ENCODE measurements around the gene MAP3K12. TPM values are rescaled to one million over a fixed set of nuclear protein-coding genes. Genes with fewer than 3 reads are reported as not detected.

Gene MAP3K12
- total and polyA plus RNA-seq, 2 of the 8 experiments (the other 6 are each of a cell fraction or from before 2014, with no cell fraction given): 23.4 to 42.7 TPM

DNA sequence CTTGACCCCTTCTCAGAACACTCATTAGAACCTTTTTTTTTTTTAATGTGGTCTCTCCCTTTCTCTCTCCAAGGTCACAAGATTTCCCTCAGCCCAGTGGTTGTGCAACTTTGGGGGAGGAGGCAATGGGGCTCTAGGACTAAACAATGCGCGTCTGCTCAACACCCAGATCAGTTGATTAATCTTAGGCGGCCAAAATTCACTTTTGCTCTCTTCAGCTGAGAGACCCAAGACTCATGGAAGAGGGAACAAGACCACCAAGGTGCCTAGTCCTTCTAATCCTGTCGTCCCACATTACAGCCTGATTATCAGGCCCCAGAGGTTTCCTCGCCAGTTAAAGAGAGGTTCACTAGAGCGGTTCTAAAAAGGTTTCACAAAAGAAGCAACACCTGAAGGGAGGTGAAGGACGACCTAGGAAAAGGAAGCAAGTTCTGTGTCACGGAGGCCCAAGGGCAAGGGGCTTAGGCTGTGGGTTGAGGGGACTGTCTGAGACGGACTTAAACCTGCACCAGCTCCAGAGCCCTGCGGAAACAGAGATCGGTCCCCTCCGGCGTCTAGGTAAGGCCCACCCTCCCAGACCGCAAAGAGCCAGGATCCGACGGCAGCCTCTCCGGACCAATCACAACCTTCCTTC is 1.0 kb upstream of the MAP3K12 start:
- TF ChIP-seq POLR2AphosphoS5 (IDR thresholded peaks at IDR 0.05; ENCODE audit: low read depth, low read length) (peak; percentile 80), BCL11A (IDR thresholded peaks at IDR 0.05; ENCODE audit: low read depth in 2 of 2, low read length in 2 of 2) (no peak), CEBPB (IDR thresholded peaks at IDR 0.05; ENCODE audit: low read depth, low read length) (peak; percentile 88), ZNF274 (IDR thresholded peaks at IDR 0.05; ENCODE audit: borderline replicate concordance, extremely low read depth, low read length) (no peak), TBP (IDR thresholded peaks at IDR 0.05; ENCODE audit: low read depth, low read length) (peak; percentile 55), POLR2A (IDR thresholded peaks at IDR 0.05; ENCODE audit: control extremely low read depth in 1 of 2, low read depth in 2 of 2, low read length in 2 of 2) (peak in 1 of 2 experiments; percentile 81; a peak in 2 of 3 replicates), JUN (IDR thresholded peaks at IDR 0.05; ENCODE audit: low read depth, low read length) (no peak), TAF7 (optimal IDR thresholded peaks at IDR 0.05; ENCODE audit: borderline replicate concordance, low read depth, low read length) (no peak)
- TF ChIP-seq, protein P1, sequence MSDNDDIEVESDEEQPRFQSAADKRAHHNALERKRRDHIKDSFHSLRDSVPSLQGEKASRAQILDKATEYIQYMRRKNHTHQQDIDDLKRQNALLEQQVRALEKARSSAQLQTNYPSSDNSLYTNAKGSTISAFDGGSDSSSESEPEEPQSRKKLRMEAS (IDR thresholded peaks at IDR 0.05): no peak
- Histone ChIP-seq H3K27me3 (replicated peaks in 1 of 4; ENCODE audit: control insufficient read depth in 3 of 4, extremely low read depth in 1 of 4, insufficient read depth in 3 of 4, low read length in 3 of 4) (no peaks in the 10 kb centered on the region), H4K91ac (replicated peaks; ENCODE audit: insufficient read length, low read length) (peak overlapping the region; percentile 94), H4K20me1 (replicated peaks in 1 of 2; ENCODE audit: control insufficient read depth in 1 of 2, insufficient read depth in 2 of 2, low read length in 2 of 2) (peaks cover 0 to 3% of the 10 kb centered on the region in 2 experiments), H2AK5ac (ENCODE audit: low read depth, low read length) (no peak overlapping the region), H4K8ac (ENCODE audit: extremely low read depth, insufficient read depth, low read length) (no peak overlapping the region), H2BK120ac (replicated peaks; ENCODE audit: low read depth, low read length) (peak overlapping the region; percentile 57), H3K4me2 (ENCODE audit: insufficient read depth in 1 of 2, low read depth in 2 of 2, low read length in 2 of 2) (peak overlapping the region; percentile 78 to 98), H2BK12ac (ENCODE audit: low read depth, low read length) (peak overlapping the region; percentile 65; the same call in 1 of the 2 replicates), H3K18ac (ENCODE audit: extremely low read depth, low read length) (peak overlapping the region; percentile 78; the same call in 1 of the 2 replicates), H3K23me2 (ENCODE audit: low read depth, low read length) (peaks cover 22% of the 10 kb centered on the region), H3K27ac (ENCODE audit: low read depth, low read length) (peak overlapping the region; percentile 54; the same call in 1 of the 2 replicates), H3K9me3 (ENCODE audit: insufficient read depth in 2 of 2, low read depth in 1 of 2, low read length in 1 of 2) (no peaks in the 10 kb centered on the region), H3K4me1 (replicated peaks in 1 of 4; ENCODE audit: control insufficient read depth in 3 of 4, insufficient read depth in 4 of 4, low read length in 3 of 4) (peaks cover 11 to 44% (median 21%) of the 10 kb centered on the region in 4 experiments), H2BK5ac (ENCODE audit: low read depth, low read length) (peak overlapping the region; percentile 36), H3K23ac (ENCODE audit: insufficient read length) (no peak overlapping the region), H3K36me3 (ENCODE audit: control insufficient read depth in 2 of 4, insufficient read depth in 4 of 4, low read length in 3 of 4) (peaks cover 0 to 11% (median 4%) of the 10 kb centered on the region in 4 experiments; a peak in 5 of 8 replicates), H3K79me2 (ENCODE audit: control insufficient read depth in 1 of 2, insufficient read depth in 2 of 2, low read length in 2 of 2) (peaks cover 0 to 30% of the 10 kb centered on the region in 2 experiments; a peak in 2 of 4 replicates), H4K5ac (ENCODE audit: insufficient read length, low read depth, low read length) (peak overlapping the region; percentile 87), H3K14ac (ENCODE audit: insufficient read length) (no peak overlapping the region), H2BK15ac (ENCODE audit: low read length) (no peak overlapping the region), H3K79me1 (ENCODE audit: low read depth, low read length) (peaks cover 13% of the 10 kb centered on the region), H3K4me3 (ENCODE audit: extremely low read depth in 1 of 4, insufficient read depth in 2 of 4, low read depth in 3 of 4, low read length in 4 of 4) (peak overlapping the region; percentile 55 to 91 (median 70)), H3K4ac (replicated peaks; ENCODE audit: insufficient read length, low read depth, low read length) (peak overlapping the region; percentile 79), H3K9ac (replicated peaks in 1 of 4; ENCODE audit: extremely low read depth in 1 of 4, low read depth in 3 of 4, low read length in 3 of 4) (peak overlapping the region; percentile 8 to 84 (median 52)), H3K56ac (replicated peaks; ENCODE audit: insufficient read length, low read depth, low read length) (peak overlapping the region; percentile 73), H2AFZ (ENCODE audit: low read length) (no peak overlapping the region), H2BK20ac (ENCODE audit: low read length) (no peak overlapping the region)
- DNase-seq (ENCODE audit: low read depth in 1 of 2, low spot score in 2 of 2): peak in 1 of 2 experiments; percentile 47
- CTCF ChIA-PET (ENCODE audit: partially characterized antibody): interaction anchor here (0.6 to 5.5 kb wide), 9 partner anchors 8 to 243 kb away, joined by 3 to 41 read pairs (median 4); partner anchors contain the start of gene AAAS
- 9% methylated on average over 17 of the region's 17 CpGs; no CpG with 5 or more reads in 1 of the 2 experiments for WGBS, 2 experiments (ENCODE audit: extremely low coverage in 1 of 2, insufficient coverage in 1 of 2, insufficient read length in 1 of 2, insufficient replicate concordance in 2 of 2, low coverage in 1 of 2, low lambda C conversion rate in 2 of 2, missing lambda C conversion rate in 1 of 2)
- FAIRE-seq: no peak
- POLR2A ChIA-PET (ENCODE audit: partially characterized antibody): interaction anchor here (0.8 to 67.0 kb wide), 23 partner anchors 12 to 613 kb away, joined by 3 to 3397 read pairs (median 5); partner anchors contain the start of genes AAAS, ATF7, ATP5MC2 and PCBP2
